BJ (cell line): ENCODE data around the gene SERPINE2. TPM values are rescaled to one million over a fixed set of nuclear protein-coding genes. Genes with fewer than 3 reads are reported as not detected.

Experiments
- CTCF ChIA-PET: fragments of 350-600 bp; formaldehyde crosslinking; extraction: SDS; loops from one replicate; lab custom pipeline; 2021; ENCODE audit warnings: antibody characterized with exemption, inconsistent platforms; lab: Yijun Ruan, JAX
- POLR2A ChIA-PET: fragments of 300-600 bp; sonication (Branson Sonifier 250); formaldehyde crosslinking; extraction: SDS; loops from one replicate; lab custom pipeline; 2021; ENCODE audit warnings: antibody characterized with exemption; lab: Charles Lee
- DNase-seq: peaks from one replicate; pipeline ENCODE4 v3.0.0-alpha.2; 2011; ENCODE audit warnings: low read depth
- H3K27me3 ChIP-seq: 2 replicates; pipeline ENCODE4 v1.6.0; 2011; ENCODE audit warnings: low read length; ENCODE audit not compliant: control insufficient read depth, insufficient read depth
- H3K36me3 ChIP-seq: 2 replicates; pipeline ENCODE4 v1.5.1; 2011; ENCODE audit warnings: low read length; ENCODE audit not compliant: control insufficient read depth, insufficient read depth
- H3K4me3 ChIP-seq: 2 replicates; pipeline ENCODE4 v1.5.1; 2011; ENCODE audit warnings: low read depth, mild to moderate bottlenecking, control low read depth, low read length
- CTCF ChIP-seq: IDR thresholded peaks from 2 replicates; pipeline ENCODE4 v1.5.1; 2011; ENCODE audit warnings: low read depth, mild to moderate bottlenecking, control low read depth, inconsistent platforms, low read length, moderate library complexity; ENCODE audit not compliant: insufficient read depth
- polyA plus RNA-seq: library from polyadenylated mRNA; depleted of rRNA; stranded (reverse); fragments of >200 nt; gene quantifications from 2 replicates; pipeline ENCODE4 v1.2.3, GENCODE V29; 2011

Gene SERPINE2
- polyA plus RNA-seq, 1 experiment = 750 TPM

- no peak for DNase-seq
- Histone ChIP-seq H3K4me3 (no peak overlapping the region), H3K27me3 (no peaks in the 10 kb centered on the region), H3K36me3 (peaks cover 17% of the 10 kb centered on the region)
- no peak for TF ChIP-seq CTCF
- ChIA-PET CTCF (interaction anchor here (0.7 to 1.4 kb wide), 3 partner anchors 306 to 308 kb away, joined by 3 to 5 read pairs (median 4); no protein-coding TSS in a partner anchor), POLR2A (no interaction called here)
Measured at GRCh38 chr2:223976635-223977226, 62.4 kb downstream of the SERPINE2 start.

- TF ChIP-seq CTCF = no peak
- peaks cover 6% of the 10 kb centered on the region for H3K36me3 ChIP-seq
- ChIA-PET CTCF (interaction anchor here (7.0 to 14.6 kb wide), 2 partner anchors 17 to 312 kb away, joined by 89 to 216 read pairs; no protein-coding TSS in a partner anchor), POLR2A (no interaction called here)
- no peak overlapping the region for H3K4me3 ChIP-seq
- no peak for DNase-seq
- no peaks in the 10 kb centered on the region for H3K27me3 ChIP-seq
Measured at GRCh38 chr2:223973606-223974005, 65.5 kb downstream of the SERPINE2 start.

- TF ChIP-seq CTCF = no peak
Measured at GRCh38 chr2:223972656-223973102, 66.4 kb downstream of the SERPINE2 start.

GRCh38 chr2:223971731-223972130 is 67.4 kb downstream of the SERPINE2 start:
- ChIA-PET CTCF (interaction anchor here (0.9 to 14.6 kb wide), 10 partner anchors 9 to 678 kb away, joined by 3 to 216 read pairs (median 20); partner anchors contain the start of gene MRPL44), POLR2A (no interaction called here)
- Histone ChIP-seq H3K36me3 (no peaks in the 10 kb centered on the region; the same call in 1 of the 2 replicates), H3K27me3 (no peaks in the 10 kb centered on the region), H3K4me3 (no peak overlapping the region)
- DNase-seq = no peak
- TF ChIP-seq CTCF = no peak

More at GRCh38 chr2:223972656-223973102, 66.4 kb downstream of the SERPINE2 start:
- DNase-seq = no peak
- Histone ChIP-seq H3K36me3 (peaks cover 3% of the 10 kb centered on the region), H3K4me3 (no peak overlapping the region), H3K27me3 (no peaks in the 10 kb centered on the region)
- ChIA-PET POLR2A (no interaction called here), CTCF (interaction anchor here (7.0 to 14.6 kb wide), 2 partner anchors 18 to 313 kb away, joined by 89 to 216 read pairs; no protein-coding TSS in a partner anchor)

GRCh38 chr2:223970343-223971128 is 68.5 kb downstream of the SERPINE2 start:
- CTCF ChIA-PET = interaction anchor here (0.7 to 14.6 kb wide), 27 partner anchors 10 to 680 kb away, joined by 3 to 216 read pairs (median 4); partner anchors contain the start of gene MRPL44
- no peak for DNase-seq
- no peaks in the 10 kb centered on the region; the same call in 1 of the 2 replicates for H3K36me3 ChIP-seq
- no peak overlapping the region for H3K4me3 ChIP-seq
- peak; percentile 82 for TF ChIP-seq CTCF
- POLR2A ChIA-PET = no interaction called here
- H3K27me3 ChIP-seq = no peaks in the 10 kb centered on the region
